Epithelial cell of proximal tubule (primary cell): ENCODE data around the gene GTPBP1. TPM values are rescaled to one million over a fixed set of nuclear protein-coding genes. Genes with fewer than 3 reads are reported as not detected.

Source experiments
- DNase-seq: peaks from one replicate; pipeline ENCODE4 v3.0.0-alpha.2; 2011; ENCODE audit warnings: low read depth
- H3K4me3 ChIP-seq: 2 replicates; pipeline ENCODE4 v1.5.1; 2011; ENCODE audit warnings: low read depth, mild to moderate bottlenecking, low read length
- CTCF ChIP-seq: conservative IDR thresholded peaks from 2 replicates; pipeline ENCODE4 v1.5.1; 2012; ENCODE audit warnings: low read depth, mild to moderate bottlenecking, low read length
- total RNA-seq: library from RNA; depleted of rRNA; stranded (reverse); fragments of >200 nt; gene quantifications from 2 replicates; pipeline ENCODE4 v1.2.3, GENCODE V29; 2015

The GTPBP1 gene
- total RNA-seq, 1 donor from 2014 or later, result 36.2 TPM

GRCh38 chr22:38730411-38730871, 24.7 kb downstream of the GTPBP1 start:
- DNase-seq, result no peak
- no peak for TF ChIP-seq CTCF
- H3K4me3 ChIP-seq, result no peak overlapping the region

GRCh38 chr22:38731703-38732161, 26.0 kb downstream of the GTPBP1 start:
- no peak overlapping the region for H3K4me3 ChIP-seq
- DNase-seq, result no peak
- TF ChIP-seq CTCF, result no peak

GRCh38 chr22:38732251-38732815, 26.6 kb downstream of the GTPBP1 start:
- no peak overlapping the region for H3K4me3 ChIP-seq
- no peak for DNase-seq
- TF ChIP-seq CTCF, result no peak

GRCh38 chr22:38733329-38733723, 27.6 kb downstream of the GTPBP1 start:
- no peak overlapping the region for H3K4me3 ChIP-seq
- peak; percentile 81 for TF ChIP-seq CTCF
- no peak for DNase-seq

- DNase-seq, result no peak
- no peak for TF ChIP-seq CTCF
- H3K4me3 ChIP-seq, result no peak overlapping the region
These were observed 28.1 kb downstream of the GTPBP1 start for GRCh38 chr22:38733724-38734381.

GRCh38 chr22:38734421-38735100, 28.8 kb downstream of the GTPBP1 start:
- no peak overlapping the region for H3K4me3 ChIP-seq
- no peak for DNase-seq
- TF ChIP-seq CTCF, result no peak

- DNase-seq, result no peak
- no peak overlapping the region for H3K4me3 ChIP-seq
- no peak for TF ChIP-seq CTCF
These were observed 29.4 kb downstream of the GTPBP1 start for GRCh38 chr22:38735126-38735464.
